K562 (cell line): ENCODE measurements around the gene LRRC59. TPM values are rescaled to one million over a fixed set of nuclear protein-coding genes. Genes with fewer than 3 reads are reported as not detected.

Source experiments
- ELF1 ChIP-seq: fragments of 200-800 bp; sonication (Bioruptor generic); IDR thresholded peaks from 2 replicates; pipeline ENCODE4 v1.6.1; 2016; ENCODE audit warnings: missing genetic modification characterization, missing compliant biosample characterization
- FIP1L1 ChIP-seq: fragments of 200-400 bp; formaldehyde crosslinking; IDR thresholded peaks from 2 replicates; pipeline ENCODE4 v1.6.1; 2018; ENCODE audit warnings: mild to moderate bottlenecking, low read depth, low read length; ENCODE audit not compliant: poor library complexity, severe bottlenecking
- FOSL1 ChIP-seq: fragments of 200-800 bp; sonication (Bioruptor generic); conservative IDR thresholded peaks from 2 replicates; pipeline ENCODE4 v1.6.1; 2016; ENCODE audit warnings: missing genetic modification characterization, missing compliant biosample characterization
- FOXA3 ChIP-seq, 2 experiments: fragments of 450-650 bp in 1 of 2; sonication (generic) in 1 of 2; formaldehyde crosslinking; IDR thresholded peaks in 1 of 2; conservative IDR thresholded peaks in 1 of 2; 2 replicates each; pipeline versions ENCODE4 v1.4.0 to v1.8.0; 2020 to 2022; ENCODE audit warnings: mild to moderate bottlenecking in 2 of 2, missing genetic modification reagents in 1 of 2
- GTF2B ChIP-seq: IDR thresholded peaks from 2 replicates; pipeline ENCODE4 v1.6.1; 2011; ENCODE audit not compliant: insufficient read length; ENCODE audit errors: extremely low read depth
- PKNOX1 ChIP-seq: fragments of 450-650 bp; IDR thresholded peaks from 2 replicates; pipeline ENCODE4 v1.6.1; 2016
- SETDB1 ChIP-seq: IDR thresholded peaks from one replicate; pipeline ENCODE4 v1.6.1; 2012; ENCODE audit warnings: low read length, control low read depth, inconsistent platforms
- SPI1 ChIP-seq: IDR thresholded peaks from 2 replicates; pipeline ENCODE4 v1.6.1; 2011; ENCODE audit warnings: low read depth, low read length, control low read depth, borderline replicate concordance
- USF1 ChIP-seq: sonication (generic); formaldehyde crosslinking; IDR thresholded peaks from 2 replicates; pipeline ENCODE4 v1.9.0; 2022; ENCODE audit warnings: mild to moderate bottlenecking, missing genetic modification reagents
- USF2 ChIP-seq: sonication (generic); formaldehyde crosslinking; IDR thresholded peaks from 2 replicates; pipeline ENCODE4 v1.5.0; 2020; ENCODE audit warnings: missing genetic modification reagents
- VEZF1 ChIP-seq: fragments of 200-800 bp; sonication (Bioruptor generic); IDR thresholded peaks from 2 replicates; pipeline ENCODE4 v1.6.1; 2017; ENCODE audit warnings: missing genetic modification characterization, missing compliant biosample characterization
- ZNF445 ChIP-seq: fragments of 250-450 bp; sonication (Bioruptor Pico); IDR thresholded peaks from 2 replicates; pipeline ENCODE4 v1.4.0; 2020; ENCODE audit warnings: low read depth, mild to moderate bottlenecking, moderate library complexity
- polyA plus RNA-seq, 8 experiments: library from polyadenylated mRNA; depleted of rRNA in 4 of 8; stranded (reverse) in 5 of 8; unstranded in 3 of 8; fragments of >200 nt; fragmentation: Nextera tagmentation in 2 of 8; fragmentation: Illumina TruSeq in 1 of 8; extraction: Ambion mirVana in 2 of 8; extraction: Trizol in 1 of 8; gene quantifications; 2 replicates each; pipeline versions ENCODE4 v1.2.1 to v1.2.3, GENCODE V29; 2011 to 2014; ENCODE audit warnings: inconsistent platforms in 1 of 8, missing spikeins in 1 of 8
- total RNA-seq, 7 experiments: library from RNA; depleted of rRNA in 6 of 7; stranded (reverse); fragments of >200 nt in 6 of 7; fragmentation: Illumina TruSeq in 2 of 7; extraction: Trizol in 2 of 7; gene quantifications; 2 replicates each; pipeline versions ENCODE4 v1.2.1 to v1.2.3, GENCODE V29; 2011 to 2021; ENCODE audit warnings: low replicate concordance in 1 of 7

Gene LRRC59
- total and polyA plus RNA-seq, 9 of the 15 experiments (the other 6 are each of a cell fraction or from before 2014, with no cell fraction given) = 27.8 to 244 (median 154) TPM

GRCh38 chr17:50423553-50424159 is 26.3 kb upstream of the LRRC59 start (continued):
- no peak for TF ChIP-seq GTF2B
- TF ChIP-seq VEZF1 (CRISPR knock-in tag) = peak; percentile 31; the same call in 1 of the 2 replicates
- peak; percentile 57 for TF ChIP-seq USF2 (CRISPR knock-in tag)
- no peak for TF ChIP-seq FIP1L1
- TF ChIP-seq ZNF445 = no peak
- TF ChIP-seq ELF1 (tag) = peak; percentile 38; the same call in 1 of the 2 replicates
- TF ChIP-seq FOXA3 (CRISPR knock-in tag; conservative IDR thresholded peaks at IDR 0.05 in 1 of 2, IDR thresholded peaks at IDR 0.05 in 1 of 2) = peak in 1 of 2 experiments; percentile 29; a peak in 1 of 4 replicates
- peak; percentile 76 for TF ChIP-seq USF1 (CRISPR knock-in tag)
- no peak for TF ChIP-seq SETDB1
- peak; percentile 69; the same call in 1 of the 2 replicates for TF ChIP-seq SPI1
- TF ChIP-seq FOSL1 = peak; percentile 47; the same call in 1 of the 2 replicates
- peak; percentile 98 for TF ChIP-seq PKNOX1
